ENCODE results near the gene TRIM59. TPM values are rescaled to one million over a fixed set of nuclear protein-coding genes. Genes with fewer than 3 reads are reported as not detected.

The TRIM59 gene
- total and polyA plus RNA-seq, 10 of the 15 experiments (the other 5 are each of a cell fraction or from before 2014, with no cell fraction given): 14.4 to 105 (median 33.3) TPM

DNA sequence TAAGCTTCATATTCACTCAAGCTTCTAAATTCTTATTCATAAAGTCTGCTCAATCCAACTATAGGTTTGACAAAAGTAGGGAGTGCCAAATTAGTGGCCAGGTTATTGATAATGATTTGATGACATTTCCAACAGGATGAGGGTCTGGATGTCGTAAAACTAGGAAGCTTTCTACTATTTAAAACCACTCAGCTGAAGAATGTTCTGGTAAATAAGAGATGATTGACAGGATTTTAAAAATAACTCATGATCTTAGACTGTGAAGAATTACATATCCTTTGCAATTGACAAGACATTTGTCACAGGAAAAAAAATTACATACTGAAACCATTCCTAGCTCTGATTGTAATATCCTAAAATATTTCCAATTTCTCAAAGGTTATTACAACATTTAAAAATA, 15.4 kb upstream of the TRIM59 start:
- BruUV-seq (replicated peaks): no TSS peak
- DNase-seq (ENCODE audit: low read depth, low spot score) (no peak), FAIRE-seq (no peak), ATAC-seq (no peak)
- H3K36me3 ChIP-seq (ENCODE audit: control insufficient read depth in 2 of 2, insufficient read depth in 2 of 2, low read length in 1 of 2): no peaks in the 10 kb centered on the region
- no peaks in the 10 kb centered on the region for H4K20me1 ChIP-seq (ENCODE audit: control insufficient read depth, insufficient read depth)
- H3K27me3 ChIP-seq (replicated peaks in 1 of 2; ENCODE audit: control insufficient read depth in 2 of 2, insufficient read depth in 2 of 2, low read length in 1 of 2): no peaks in the 10 kb centered on the region; a peak in 1 of 4 replicates
- POLR2A ChIA-PET: no interaction called here
- no peaks in the 10 kb centered on the region for H3K79me2 ChIP-seq (ENCODE audit: control insufficient read depth, insufficient read depth, low read length)
- H3K9ac ChIP-seq (ENCODE audit: control insufficient read depth, insufficient read depth, low read length): no peak overlapping the region
- H3K4me1 ChIP-seq (ENCODE audit: control insufficient read depth, insufficient read depth, low read length): no peaks in the 10 kb centered on the region
- no peak overlapping the region for H3K4me3 ChIP-seq
- H3K27ac ChIP-seq (ENCODE audit: control insufficient read depth, insufficient read depth): no peak overlapping the region
- RAD21 ChIA-PET (ENCODE audit: unreplicated experiment): no interaction called here
- whole genome bisulfite sequencing (ENCODE audit: insufficient coverage, insufficient replicate concordance, low lambda C conversion rate, missing lambda C conversion rate): 32% methylated on average over 1 of the region's 1 CpG
- intact Hi-C loops (cut with micrococcal nuclease; ENCODE audit: unreplicated experiment) (no loop called here), in situ Hi-C loops (cut with MboI) (no loop called here)
- H3K4me2 ChIP-seq (ENCODE audit: control insufficient read depth, insufficient read depth): no peak overlapping the region
- H2AFZ ChIP-seq (ENCODE audit: control insufficient read depth, low read depth, low read length): no peak overlapping the region
- SMC1A ChIA-PET (ENCODE audit: uncharacterized antibody, unreplicated experiment): interaction anchor here (1.4 kb wide), 1 partner anchor 14 kb away, joined by 5 read pairs; no protein-coding TSS in a partner anchor
- no peaks in the 10 kb centered on the region; the same call in 1 of the 3 replicates for H3K9me3 ChIP-seq (replicated peaks; ENCODE audit: control insufficient read depth, insufficient read depth, low read length)
- CTCF ChIA-PET: interaction anchor here (1.0 kb wide), 2 partner anchors 31 to 77 kb away, joined by 3 read pairs; no protein-coding TSS in a partner anchor
- TF ChIP-seq BACH1 (IDR thresholded peaks at IDR 0.05; ENCODE audit: borderline replicate concordance): no peak
- TF ChIP-seq SMAD1 (IDR thresholded peaks at IDR 0.05; ENCODE audit: low read depth, partially characterized antibody): no peak
- no peak for TF ChIP-seq NFYA (IDR thresholded peaks at IDR 0.05; ENCODE audit: borderline replicate concordance, low read depth, low read length)
- TF ChIP-seq IRF4 (IDR thresholded peaks at IDR 0.05; ENCODE audit: low read depth, low read length): no peak
- TF ChIP-seq BCL3 (IDR thresholded peaks at IDR 0.05; ENCODE audit: borderline replicate concordance, insufficient read depth, low read depth, low read length, poor library complexity, severe bottlenecking): no peak
- no peak for TF ChIP-seq NR2F1 (conservative IDR thresholded peaks at IDR 0.05)
- TF ChIP-seq, protein P1, sequence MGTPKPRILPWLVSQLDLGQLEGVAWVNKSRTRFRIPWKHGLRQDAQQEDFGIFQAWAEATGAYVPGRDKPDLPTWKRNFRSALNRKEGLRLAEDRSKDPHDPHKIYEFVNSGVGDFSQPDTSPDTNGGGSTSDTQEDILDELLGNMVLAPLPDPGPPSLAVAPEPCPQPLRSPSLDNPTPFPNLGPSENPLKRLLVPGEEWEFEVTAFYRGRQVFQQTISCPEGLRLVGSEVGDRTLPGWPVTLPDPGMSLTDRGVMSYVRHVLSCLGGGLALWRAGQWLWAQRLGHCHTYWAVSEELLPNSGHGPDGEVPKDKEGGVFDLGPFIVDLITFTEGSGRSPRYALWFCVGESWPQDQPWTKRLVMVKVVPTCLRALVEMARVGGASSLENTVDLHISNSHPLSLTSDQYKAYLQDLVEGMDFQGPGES (IDR thresholded peaks at IDR 0.05): no peak
- no peak for TF ChIP-seq HDGF (IDR thresholded peaks at IDR 0.05)
- TF ChIP-seq, protein P2, sequence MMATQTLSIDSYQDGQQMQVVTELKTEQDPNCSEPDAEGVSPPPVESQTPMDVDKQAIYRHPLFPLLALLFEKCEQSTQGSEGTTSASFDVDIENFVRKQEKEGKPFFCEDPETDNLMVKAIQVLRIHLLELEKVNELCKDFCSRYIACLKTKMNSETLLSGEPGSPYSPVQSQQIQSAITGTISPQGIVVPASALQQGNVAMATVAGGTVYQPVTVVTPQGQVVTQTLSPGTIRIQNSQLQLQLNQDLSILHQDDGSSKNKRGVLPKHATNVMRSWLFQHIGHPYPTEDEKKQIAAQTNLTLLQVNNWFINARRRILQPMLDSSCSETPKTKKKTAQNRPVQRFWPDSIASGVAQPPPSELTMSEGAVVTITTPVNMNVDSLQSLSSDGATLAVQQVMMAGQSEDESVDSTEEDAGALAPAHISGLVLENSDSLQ (IDR thresholded peaks at IDR 0.05): no peak
- TF ChIP-seq FOXM1 (IDR thresholded peaks at IDR 0.05; ENCODE audit: low read depth, low read length): no peak
- TF ChIP-seq DPF2 (IDR thresholded peaks at IDR 0.05): no peak
- no peak for TF ChIP-seq NKRF (conservative IDR thresholded peaks at IDR 0.05)
- TF ChIP-seq SUZ12 (IDR thresholded peaks at IDR 0.05; ENCODE audit: unreplicated experiment): no peak
- TF ChIP-seq, protein P3, sequence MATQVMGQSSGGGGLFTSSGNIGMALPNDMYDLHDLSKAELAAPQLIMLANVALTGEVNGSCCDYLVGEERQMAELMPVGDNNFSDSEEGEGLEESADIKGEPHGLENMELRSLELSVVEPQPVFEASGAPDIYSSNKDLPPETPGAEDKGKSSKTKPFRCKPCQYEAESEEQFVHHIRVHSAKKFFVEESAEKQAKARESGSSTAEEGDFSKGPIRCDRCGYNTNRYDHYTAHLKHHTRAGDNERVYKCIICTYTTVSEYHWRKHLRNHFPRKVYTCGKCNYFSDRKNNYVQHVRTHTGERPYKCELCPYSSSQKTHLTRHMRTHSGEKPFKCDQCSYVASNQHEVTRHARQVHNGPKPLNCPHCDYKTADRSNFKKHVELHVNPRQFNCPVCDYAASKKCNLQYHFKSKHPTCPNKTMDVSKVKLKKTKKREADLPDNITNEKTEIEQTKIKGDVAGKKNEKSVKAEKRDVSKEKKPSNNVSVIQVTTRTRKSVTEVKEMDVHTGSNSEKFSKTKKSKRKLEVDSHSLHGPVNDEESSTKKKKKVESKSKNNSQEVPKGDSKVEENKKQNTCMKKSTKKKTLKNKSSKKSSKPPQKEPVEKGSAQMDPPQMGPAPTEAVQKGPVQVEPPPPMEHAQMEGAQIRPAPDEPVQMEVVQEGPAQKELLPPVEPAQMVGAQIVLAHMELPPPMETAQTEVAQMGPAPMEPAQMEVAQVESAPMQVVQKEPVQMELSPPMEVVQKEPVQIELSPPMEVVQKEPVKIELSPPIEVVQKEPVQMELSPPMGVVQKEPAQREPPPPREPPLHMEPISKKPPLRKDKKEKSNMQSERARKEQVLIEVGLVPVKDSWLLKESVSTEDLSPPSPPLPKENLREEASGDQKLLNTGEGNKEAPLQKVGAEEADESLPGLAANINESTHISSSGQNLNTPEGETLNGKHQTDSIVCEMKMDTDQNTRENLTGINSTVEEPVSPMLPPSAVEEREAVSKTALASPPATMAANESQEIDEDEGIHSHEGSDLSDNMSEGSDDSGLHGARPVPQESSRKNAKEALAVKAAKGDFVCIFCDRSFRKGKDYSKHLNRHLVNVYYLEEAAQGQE (IDR thresholded peaks at IDR 0.05; ENCODE audit: low read depth, low read length): no peak
- TF ChIP-seq, protein P4, sequence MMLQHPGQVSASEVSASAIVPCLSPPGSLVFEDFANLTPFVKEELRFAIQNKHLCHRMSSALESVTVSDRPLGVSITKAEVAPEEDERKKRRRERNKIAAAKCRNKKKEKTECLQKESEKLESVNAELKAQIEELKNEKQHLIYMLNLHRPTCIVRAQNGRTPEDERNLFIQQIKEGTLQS (IDR thresholded peaks at IDR 0.05; ENCODE audit: borderline replicate concordance, extremely low read depth, low read depth, low read length): no peak
